HG03039 (cell line): Measurements from ENCODE around the gene UST.

ENCODE experiments used
- ATAC-seq: cut with Tn5 transposase; IDR thresholded peaks from one replicate; pipeline ENCODE4 v1.9.1; 2021; ENCODE audit warnings: mild to moderate bottlenecking, moderate library complexity; ENCODE audit not compliant: unreplicated experiment

Gene UST

DNA sequence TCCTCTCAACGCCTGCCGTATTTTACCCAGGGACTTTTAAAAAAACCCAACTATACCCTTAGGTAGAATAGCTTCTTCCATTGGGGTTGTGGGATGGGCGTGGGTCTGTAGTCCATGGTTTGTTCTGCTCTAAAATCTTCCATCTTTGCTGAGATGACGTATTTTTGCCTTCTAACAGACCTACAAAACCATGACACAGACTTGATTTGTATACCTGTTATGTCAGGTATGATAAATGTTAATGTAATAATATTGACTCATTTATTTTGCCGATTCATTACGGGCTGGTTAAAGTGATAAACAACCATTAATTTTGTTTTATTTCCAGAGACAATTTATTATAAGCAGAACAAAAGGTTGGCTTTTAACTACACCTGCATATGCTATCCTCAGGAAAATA is 48.7 kb downstream of the UST start:
- ATAC-seq = no peak

- no peak for ATAC-seq
Measured at GRCh38 chr6:148799647-148800046, 52.8 kb downstream of the UST start.

- ATAC-seq = no peak
Measured at GRCh38 chr6:148800536-148800935, 53.7 kb downstream of the UST start.

GRCh38 chr6:148803979-148804378 is 57.1 kb downstream of the UST start:
- no peak for ATAC-seq

DNA sequence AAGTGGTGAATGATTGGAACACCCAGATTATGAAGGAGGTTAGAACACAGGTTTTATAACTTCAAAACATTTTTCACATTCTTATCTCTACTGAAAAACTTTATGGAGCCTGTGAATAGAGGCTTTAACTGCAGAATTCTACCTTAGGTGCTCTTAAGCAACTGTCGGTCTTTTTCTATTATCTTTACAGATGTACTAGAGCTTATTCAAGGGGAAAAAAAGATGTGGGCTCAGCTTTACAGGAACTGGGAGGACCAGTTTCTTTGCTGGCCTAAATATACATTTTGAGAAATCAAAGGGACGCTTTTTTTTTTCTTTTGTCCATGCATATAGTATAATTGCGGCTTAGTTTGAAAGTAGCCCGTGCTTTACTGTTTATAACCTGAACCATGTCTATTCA is 58.9 kb downstream of the UST start:
- no peak for ATAC-seq

DNA sequence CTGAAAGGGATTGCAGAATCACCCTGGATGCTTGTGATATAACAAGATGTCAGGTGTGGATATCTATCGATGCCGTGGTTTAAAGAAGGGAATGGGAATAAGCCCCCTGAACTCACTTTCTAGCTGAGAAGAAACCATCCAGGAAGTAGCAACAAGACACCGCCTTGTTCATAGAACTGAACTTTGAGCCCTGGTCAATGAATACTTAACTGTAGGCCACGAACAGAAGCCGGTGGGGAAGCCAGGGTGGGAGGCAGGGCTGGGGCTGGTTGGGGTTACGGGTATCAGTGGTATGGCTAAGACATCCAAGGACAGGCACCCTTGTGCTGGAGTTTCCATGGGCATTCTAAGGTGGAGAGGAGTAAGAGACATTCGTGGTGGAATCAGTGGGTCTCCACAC is 61.0 kb downstream of the UST start:
- ATAC-seq = no peak

- no peak for ATAC-seq
Measured at GRCh38 chr6:148808786-148809304, 62.0 kb downstream of the UST start.

DNA sequence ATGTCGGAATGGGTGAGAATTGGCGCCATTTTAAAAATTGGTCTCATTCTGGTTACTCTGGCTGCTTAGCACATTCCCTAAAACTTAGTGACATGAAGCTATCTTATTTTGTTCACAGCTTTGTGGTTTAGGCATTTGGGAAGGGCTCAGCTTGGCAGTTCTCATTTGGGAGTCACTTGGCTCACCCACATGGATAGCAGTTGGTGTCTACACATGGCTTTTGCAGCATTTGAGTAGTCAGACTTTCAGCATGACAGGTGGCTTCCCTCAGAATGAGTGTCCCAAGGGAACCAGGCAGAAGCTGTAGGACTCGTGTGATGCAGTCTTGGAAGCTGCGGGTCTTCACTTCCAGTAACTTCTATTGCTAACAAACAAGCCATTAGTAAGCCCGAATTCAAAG is 64.6 kb downstream of the UST start:
- no peak for ATAC-seq

- no peak for ATAC-seq
Measured at GRCh38 chr6:148814082-148814790, 67.4 kb downstream of the UST start.

DNA sequence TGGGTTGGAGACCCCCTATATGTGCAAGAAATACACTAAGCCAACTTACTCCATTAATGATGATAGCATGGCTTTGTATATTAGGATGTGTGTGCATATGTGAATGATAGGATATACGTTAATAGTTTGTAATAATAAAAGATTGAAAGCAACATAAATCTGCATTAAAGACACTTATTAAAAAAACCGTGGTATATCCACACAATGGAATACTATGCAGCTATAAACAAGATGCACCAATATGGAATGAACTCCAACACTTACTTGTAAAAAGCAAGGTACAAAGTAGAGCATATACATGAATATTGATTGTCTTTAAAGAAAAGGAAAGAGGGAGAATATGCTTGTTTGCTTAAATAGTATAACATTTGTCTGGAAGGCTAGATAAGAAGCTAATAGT is 68.0 kb downstream of the UST start:
- no peak for ATAC-seq

GRCh38 chr6:148816117-148816516 is 69.3 kb downstream of the UST start:
- no peak for ATAC-seq

DNA sequence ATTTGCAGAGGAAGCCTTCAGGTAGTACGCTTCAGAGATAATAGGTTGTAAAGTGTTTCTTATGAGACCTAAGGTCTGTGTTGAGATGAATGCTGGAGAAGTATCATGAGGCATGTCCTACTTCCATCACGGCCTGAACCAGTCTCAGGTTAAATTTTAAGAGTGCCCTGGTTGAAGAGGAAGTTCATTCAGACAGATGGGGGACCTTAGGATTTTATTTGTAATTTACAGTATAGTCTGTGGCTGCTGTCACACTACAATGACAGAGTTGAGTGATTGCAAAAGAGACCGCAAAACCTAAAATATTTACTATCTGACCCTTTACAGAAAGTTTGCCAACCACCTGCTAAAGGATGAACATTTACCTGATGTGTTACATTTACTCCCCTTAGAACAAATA is 70.9 kb downstream of the UST start:
- no peak for ATAC-seq

DNA sequence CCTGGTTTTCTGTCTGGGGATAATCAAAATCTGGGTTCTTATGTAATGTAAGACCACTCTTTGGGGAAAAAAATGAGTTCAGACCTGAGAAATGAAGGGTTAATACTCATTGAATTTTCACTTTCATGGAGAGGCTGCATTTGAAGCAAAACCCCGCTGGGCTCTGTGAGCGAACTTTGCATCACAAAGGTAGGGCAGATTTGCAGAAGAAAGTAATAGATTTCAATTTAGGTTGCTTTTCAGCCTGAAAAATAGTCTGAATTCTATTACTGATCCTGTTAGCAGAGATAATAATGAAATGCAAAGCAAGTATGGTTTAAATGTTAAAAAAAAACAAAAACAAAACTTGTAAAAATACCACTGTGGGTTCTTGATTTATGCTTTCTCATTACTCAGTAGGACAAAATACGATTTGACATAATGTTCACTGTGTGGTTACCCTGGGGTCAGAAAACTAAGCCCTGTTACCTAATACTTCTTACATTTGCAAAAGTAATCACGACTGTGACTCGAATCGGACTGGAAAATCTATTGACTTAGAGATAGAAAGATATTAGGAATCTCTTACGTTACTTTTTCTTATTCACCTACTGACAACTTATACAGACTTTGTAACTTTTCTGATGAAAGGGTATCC is 72.2 kb downstream of the UST start:
- no peak for ATAC-seq

DNA sequence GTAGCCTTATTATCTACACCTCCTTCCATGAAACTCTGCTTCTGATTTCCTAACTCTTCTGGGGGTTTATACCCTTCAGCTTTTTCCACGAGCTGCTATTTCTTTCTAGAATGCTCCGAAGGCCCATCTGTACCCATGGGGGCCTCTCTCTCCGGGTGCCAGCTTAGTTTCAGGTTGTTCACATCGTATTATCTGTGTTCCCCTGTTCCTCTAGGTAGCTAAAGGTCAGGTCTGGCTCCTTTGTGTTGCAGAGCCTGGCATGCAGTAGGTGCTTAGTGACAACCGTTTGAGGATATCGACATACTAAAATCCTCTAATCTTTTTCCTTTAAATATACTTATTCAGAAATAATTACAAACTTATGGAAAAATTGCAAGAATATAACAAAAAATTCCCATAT is 73.0 kb downstream of the UST start:
- ATAC-seq = no peak

- no peak for ATAC-seq
Measured at GRCh38 chr6:148822819-148823218, 76.0 kb downstream of the UST start.

- ATAC-seq = no peak
Measured at GRCh38 chr6:148824291-148824690, 77.5 kb downstream of the UST start.

GRCh38 chr6:148824960-148825359 is 78.1 kb downstream of the UST start:
- no peak for ATAC-seq

DNA sequence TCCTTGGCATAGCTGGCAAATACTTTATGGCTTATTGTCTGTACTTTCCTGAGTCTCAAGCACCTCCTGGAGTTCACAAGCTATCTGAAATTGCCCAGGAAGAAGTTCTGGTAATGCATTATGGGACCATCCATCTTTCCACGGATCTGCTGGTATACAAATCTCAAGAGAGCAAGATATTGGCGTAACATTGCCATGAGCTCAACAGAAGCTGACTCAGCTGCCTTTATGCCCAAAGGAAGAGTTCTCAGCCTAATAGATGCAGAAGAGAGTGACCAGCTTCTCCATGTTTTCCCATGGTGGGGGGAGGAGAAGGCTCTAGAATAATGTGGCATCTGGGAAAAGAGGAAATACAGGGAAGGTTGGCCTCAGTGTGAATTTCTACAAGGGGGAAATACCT is 78.7 kb downstream of the UST start:
- no peak for ATAC-seq

DNA sequence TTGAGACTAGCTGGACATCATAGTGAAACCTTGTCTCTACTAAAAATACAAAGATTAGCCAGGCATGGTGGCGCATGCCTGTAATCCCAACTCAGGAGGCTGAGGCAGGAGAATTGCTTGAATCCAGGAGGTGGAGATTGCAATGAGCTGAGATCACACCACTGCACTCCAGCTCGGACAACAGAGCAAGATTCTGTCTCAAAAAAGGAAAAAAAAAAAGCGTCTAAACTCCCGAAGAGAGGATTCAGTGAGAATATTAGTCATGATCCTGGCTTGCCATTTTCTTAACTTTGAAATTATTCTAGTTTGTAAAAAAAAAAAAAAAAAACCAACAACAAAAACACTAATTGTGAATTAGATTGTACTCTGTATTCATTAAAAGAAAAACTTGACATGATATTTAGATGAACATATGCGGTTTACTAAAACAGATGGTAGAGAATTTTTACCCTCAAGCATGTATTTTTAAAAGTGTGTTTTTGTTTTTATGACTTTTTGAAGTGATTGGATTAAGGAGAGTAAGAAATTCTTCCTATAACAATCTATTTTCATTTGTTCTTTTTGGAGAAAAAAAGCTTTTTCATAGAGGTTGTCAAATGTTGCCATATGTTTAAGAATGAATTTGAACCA is 80.7 kb downstream of the UST start:
- ATAC-seq = no peak

GRCh38 chr6:148828047-148828446 is 81.2 kb downstream of the UST start:
- no peak for ATAC-seq

GRCh38 chr6:148829415-148830101 is 82.7 kb downstream of the UST start:
- ATAC-seq = no peak

DNA sequence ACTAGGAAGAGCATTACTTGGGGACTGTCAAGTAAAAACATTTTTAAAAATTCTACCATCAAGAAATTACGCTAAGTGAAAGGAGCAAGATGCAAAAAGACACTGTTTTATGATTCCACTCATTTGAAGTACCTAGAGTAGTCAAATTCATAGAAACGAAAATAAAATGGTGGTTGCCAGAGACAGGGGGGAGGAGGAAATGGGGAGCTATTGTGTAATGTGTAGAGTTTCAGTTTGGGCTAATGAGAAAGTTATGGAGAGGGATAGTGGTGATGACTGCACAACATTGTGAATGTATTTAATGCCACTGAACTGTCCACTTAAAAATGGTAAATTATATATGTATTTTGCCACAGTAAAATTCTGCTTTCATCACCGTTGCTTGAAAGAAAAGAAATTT is 83.8 kb downstream of the UST start:
- ATAC-seq = no peak
